GM19455 (cell line): Measurements from ENCODE around the gene EDIL3.

ENCODE experiments used
- ATAC-seq: cut with Tn5 transposase; IDR thresholded peaks from one replicate; pipeline ENCODE4 v1.9.1; 2021; ENCODE audit not compliant: unreplicated experiment

The EDIL3 gene

GRCh38 chr5:84260939-84261338, 123.7 kb downstream of the EDIL3 start:
- ATAC-seq: no peak

GRCh38 chr5:84260140-84260539, 124.5 kb downstream of the EDIL3 start:
- no peak for ATAC-seq

- ATAC-seq: no peak
Measured at GRCh38 chr5:84259283-84260045, 125.2 kb downstream of the EDIL3 start.

- ATAC-seq: no peak
Measured at GRCh38 chr5:84257061-84257460, 127.6 kb downstream of the EDIL3 start.

GRCh38 chr5:84255315-84255714, 129.4 kb downstream of the EDIL3 start:
- no peak for ATAC-seq

GRCh38 chr5:84253946-84254345, 130.7 kb downstream of the EDIL3 start:
- ATAC-seq: no peak

GRCh38 chr5:84251503-84251902, 133.2 kb downstream of the EDIL3 start:
- no peak for ATAC-seq

- no peak for ATAC-seq
Measured at GRCh38 chr5:84249918-84250630, 134.6 kb downstream of the EDIL3 start.

- no peak for ATAC-seq
Measured at GRCh38 chr5:84248013-84248412, 136.7 kb downstream of the EDIL3 start.

- ATAC-seq: no peak
Measured at GRCh38 chr5:84242286-84242685, 142.4 kb downstream of the EDIL3 start.

GRCh38 chr5:84239494-84239893, 145.2 kb downstream of the EDIL3 start:
- ATAC-seq: no peak

GRCh38 chr5:84237126-84237525, 147.6 kb downstream of the EDIL3 start:
- ATAC-seq: no peak

GRCh38 chr5:84231433-84231832, 153.2 kb downstream of the EDIL3 start:
- no peak for ATAC-seq

- no peak for ATAC-seq
Measured at GRCh38 chr5:84229045-84229444, 155.6 kb downstream of the EDIL3 start.

GRCh38 chr5:84228266-84228665, 156.4 kb downstream of the EDIL3 start:
- no peak for ATAC-seq

GRCh38 chr5:84227236-84227635, 157.4 kb downstream of the EDIL3 start:
- no peak for ATAC-seq

GRCh38 chr5:84218546-84218945, 166.1 kb downstream of the EDIL3 start:
- ATAC-seq: no peak

GRCh38 chr5:84215521-84215920, 169.2 kb downstream of the EDIL3 start:
- no peak for ATAC-seq

- ATAC-seq: no peak
Measured at GRCh38 chr5:84213861-84214260, 170.8 kb downstream of the EDIL3 start.

GRCh38 chr5:84213212-84213611, 171.5 kb downstream of the EDIL3 start:
- no peak for ATAC-seq

- ATAC-seq: no peak
Measured at GRCh38 chr5:84204772-84205171, 179.9 kb downstream of the EDIL3 start.

- ATAC-seq: no peak
Measured at GRCh38 chr5:84202136-84202535, 182.5 kb downstream of the EDIL3 start.

- ATAC-seq: no peak
Measured at GRCh38 chr5:84197538-84197937, 187.1 kb downstream of the EDIL3 start.
